IPS-20b (cell line): ENCODE measurements around the gene RAD9A.
A peak's percentile ranks its signal among the peaks of the same experiment; 100 is the strongest.

Experiments used
- H3K27ac ChIP-seq: one replicate; pipeline ENCODE4 v1.5.1; 2013; ENCODE audit warnings: low read length
- H3K27me3 ChIP-seq: 2 replicates; pipeline ENCODE4 v1.6.1; 2013; ENCODE audit warnings: mild to moderate bottlenecking, low read length, inconsistent platforms; ENCODE audit not compliant: insufficient read depth
- H3K36me3 ChIP-seq: 2 replicates; pipeline ENCODE4 v1.6.1; 2013; ENCODE audit warnings: low read depth, mild to moderate bottlenecking, inconsistent platforms, low read length, moderate library complexity; ENCODE audit not compliant: insufficient read depth
- H3K4me1 ChIP-seq: 2 replicates; pipeline ENCODE4 v1.6.1; 2013; ENCODE audit warnings: mild to moderate bottlenecking, control low read depth, inconsistent platforms, low read length, moderate library complexity; ENCODE audit not compliant: insufficient read depth
- H3K4me3 ChIP-seq: 2 replicates; pipeline ENCODE4 v1.5.1; 2013; ENCODE audit warnings: mild to moderate bottlenecking, low read length, inconsistent platforms
- H3K9ac ChIP-seq: 2 replicates; pipeline ENCODE4 v1.6.1; 2013; ENCODE audit warnings: low read depth, mild to moderate bottlenecking, inconsistent platforms, low read length, moderate library complexity
- H3K9me3 ChIP-seq: 2 replicates; pipeline ENCODE4 v1.6.1; 2013; ENCODE audit warnings: mild to moderate bottlenecking, low read depth, low read length, inconsistent platforms; ENCODE audit not compliant: insufficient read depth

The RAD9A gene

DNA sequence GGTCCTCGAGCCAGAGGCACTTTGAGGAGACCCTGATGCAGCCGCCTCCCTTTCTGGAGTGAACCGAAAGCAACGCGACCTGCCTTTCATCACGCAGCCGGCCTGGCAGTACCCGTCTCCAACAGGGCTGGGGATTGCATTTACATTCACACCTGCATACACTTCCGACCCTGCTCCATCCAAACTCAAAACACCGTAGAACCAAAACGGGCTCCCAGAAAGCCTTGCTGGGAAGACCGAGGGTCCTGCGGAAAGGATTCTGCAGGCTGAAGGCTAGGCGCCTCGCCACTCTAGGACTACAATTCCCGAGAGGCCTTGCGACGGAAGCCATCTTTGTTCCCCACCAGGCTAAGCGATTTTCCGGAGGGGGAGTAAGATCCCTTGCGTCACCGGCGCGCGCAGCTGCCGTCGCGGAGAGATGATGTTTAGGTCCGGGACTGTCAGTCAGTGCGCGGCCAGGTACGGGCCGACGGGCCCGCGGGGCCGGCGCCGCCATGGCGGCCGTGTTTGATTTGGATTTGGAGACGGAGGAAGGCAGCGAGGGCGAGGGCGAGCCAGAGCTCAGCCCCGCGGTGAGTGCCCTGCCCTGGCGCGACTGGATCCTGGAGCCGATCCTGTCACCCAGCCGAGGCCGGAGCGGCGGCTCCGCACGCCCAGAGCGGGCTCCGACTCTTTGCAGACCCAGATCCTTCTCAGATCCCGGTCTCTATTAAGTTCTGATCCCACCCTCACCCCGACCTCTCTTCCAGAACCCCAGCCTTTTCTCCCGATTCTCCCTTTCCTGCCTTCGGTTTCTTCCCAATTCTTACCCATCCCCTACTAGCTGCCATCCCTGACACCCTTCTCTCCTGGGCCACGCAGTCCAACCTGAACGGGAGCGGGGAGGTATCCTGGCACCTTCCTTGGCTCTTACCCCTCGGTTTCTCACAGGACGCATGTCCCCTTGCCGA is 36.5 kb downstream of the RAD9A start, which contains the start of gene RPS6KB2:
Gene RPS6KB2, plus strand, starts transcription at position 443 of the 950 bp plus-strand sequence. Its CDS starts 52 bp downstream, at position 495.
- peak within 1 kb of the TSS; percentile 91 for H3K9ac ChIP-seq
- H3K27ac ChIP-seq: peak within 1 kb of the TSS; percentile 45
- H3K9me3 ChIP-seq: no peaks in the 10 kb centered on the region
- peak within 1 kb of the TSS; percentile 89 for H3K4me3 ChIP-seq
- peaks cover 23% of the 10 kb centered on the region; the same call in 1 of the 2 replicates for H3K36me3 ChIP-seq
- H3K27me3 ChIP-seq: no peaks in the 10 kb centered on the region
- H3K4me1 ChIP-seq: no peaks in the 10 kb centered on the region; the same call in 1 of the 2 replicates

DNA sequence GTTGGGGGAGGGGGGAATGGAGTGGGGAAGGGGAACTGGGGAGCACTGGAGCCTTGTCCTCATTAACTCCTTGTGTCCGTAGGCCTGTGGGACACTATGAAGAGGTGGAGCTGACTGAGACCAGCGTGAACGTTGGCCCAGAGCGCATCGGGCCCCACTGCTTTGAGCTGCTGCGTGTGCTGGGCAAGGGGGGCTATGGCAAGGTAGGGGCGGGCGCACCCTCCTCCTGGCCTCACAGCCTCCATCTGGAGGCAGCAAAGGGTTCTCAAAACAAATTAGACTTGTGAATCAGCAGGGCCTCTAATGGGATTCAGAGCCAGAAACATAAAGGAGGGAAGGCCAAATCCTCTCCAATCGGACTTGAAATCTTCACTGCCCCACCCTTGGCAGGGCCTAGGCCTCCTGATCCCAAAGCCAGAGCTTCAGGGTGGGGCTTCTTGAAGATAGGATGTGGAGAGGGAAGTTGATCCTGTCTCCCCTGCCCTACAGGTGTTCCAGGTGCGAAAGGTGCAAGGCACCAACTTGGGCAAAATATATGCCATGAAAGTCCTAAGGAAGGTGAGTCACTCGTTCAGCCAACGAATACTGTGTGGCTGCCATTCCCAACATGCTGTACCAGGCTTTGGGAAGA is 37.4 kb downstream of the RAD9A start:
- no peaks in the 10 kb centered on the region; the same call in 1 of the 2 replicates for H3K4me1 ChIP-seq
- H3K27me3 ChIP-seq: no peaks in the 10 kb centered on the region
- peak overlapping the region; percentile 91; the same call in 1 of the 2 replicates for H3K9ac ChIP-seq
- no peak overlapping the region for H3K27ac ChIP-seq
- H3K9me3 ChIP-seq: no peaks in the 10 kb centered on the region
- peak overlapping the region; percentile 89 for H3K4me3 ChIP-seq
- peaks cover 31% of the 10 kb centered on the region; the same call in 1 of the 2 replicates for H3K36me3 ChIP-seq

DNA sequence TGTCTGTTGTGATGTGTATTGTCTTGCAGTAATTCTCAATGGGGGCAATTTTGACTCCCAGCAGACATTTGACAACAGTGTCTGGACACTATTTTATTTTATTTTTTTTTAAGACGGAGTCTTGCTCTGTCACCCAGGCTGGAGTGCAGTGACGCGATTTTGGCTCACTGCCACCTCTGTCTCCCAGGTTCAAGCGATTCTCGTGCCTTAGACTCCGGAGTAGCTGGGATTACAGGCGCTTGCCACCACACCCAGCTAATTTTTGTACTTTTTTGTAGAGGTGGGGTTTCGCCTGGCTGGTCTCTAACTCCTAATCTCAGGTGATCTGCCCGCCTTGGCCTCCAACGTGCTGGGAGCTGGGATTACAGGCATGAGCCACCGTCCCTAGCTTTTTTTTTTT is 37.9 kb downstream of the RAD9A start:
- Histone ChIP-seq H3K9ac (no peak overlapping the region), H3K9me3 (no peaks in the 10 kb centered on the region), H3K36me3 (peaks cover 37% of the 10 kb centered on the region; the same call in 1 of the 2 replicates), H3K27ac (no peak overlapping the region), H3K27me3 (no peaks in the 10 kb centered on the region), H3K4me3 (0 out of 2 replicates have a peak overlapping the region, but pooled peaks have one; percentile 89), H3K4me1 (no peaks in the 10 kb centered on the region; the same call in 1 of the 2 replicates)

DNA sequence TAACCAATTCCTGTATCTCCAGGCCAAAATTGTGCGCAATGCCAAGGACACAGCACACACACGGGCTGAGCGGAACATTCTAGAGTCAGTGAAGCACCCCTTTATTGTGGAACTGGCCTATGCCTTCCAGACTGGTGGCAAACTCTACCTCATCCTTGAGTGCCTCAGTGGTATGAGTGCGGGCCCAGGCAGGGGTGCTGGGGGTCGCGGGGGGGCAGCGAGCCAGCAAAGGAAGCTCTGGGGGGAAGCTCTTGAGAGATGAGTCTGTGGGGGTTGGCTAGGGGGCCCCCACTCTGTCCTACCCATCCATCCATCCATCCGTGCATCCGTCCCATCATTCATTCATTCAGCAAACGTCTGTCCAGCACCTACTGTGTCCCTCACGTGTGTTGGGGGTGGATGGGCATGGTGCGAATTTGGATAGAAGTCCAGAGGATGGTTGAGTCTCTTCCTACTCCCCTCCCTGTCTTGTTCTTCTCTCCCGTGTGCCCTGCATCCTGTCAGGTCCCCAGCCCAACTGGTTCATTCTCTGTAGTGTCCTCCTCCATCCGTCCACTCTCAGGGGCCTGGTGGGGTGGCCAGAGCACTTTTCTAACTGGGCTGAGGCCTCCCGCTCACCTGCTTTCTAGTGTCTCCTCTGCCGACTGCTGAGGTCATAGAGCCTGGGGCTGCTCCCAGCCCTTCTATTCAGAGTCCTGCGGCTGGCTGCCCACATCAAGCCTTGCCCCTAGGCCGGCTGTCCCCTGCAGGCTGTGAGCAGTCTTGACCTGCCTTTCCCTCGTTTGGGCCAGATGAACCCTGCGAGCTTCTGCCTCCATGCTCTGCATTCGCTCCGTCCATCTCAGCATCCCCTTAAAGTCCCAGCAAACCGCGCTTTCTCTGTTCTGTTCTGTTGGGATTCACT is 39.8 kb downstream of the RAD9A start:
- Histone ChIP-seq H3K4me3 (no peak overlapping the region), H3K27ac (no peak overlapping the region), H3K4me1 (peaks cover 2% of the 10 kb centered on the region), H3K27me3 (no peaks in the 10 kb centered on the region), H3K36me3 (peaks cover 37% of the 10 kb centered on the region; the same call in 1 of the 2 replicates), H3K9ac (no peak overlapping the region), H3K9me3 (no peaks in the 10 kb centered on the region)

DNA sequence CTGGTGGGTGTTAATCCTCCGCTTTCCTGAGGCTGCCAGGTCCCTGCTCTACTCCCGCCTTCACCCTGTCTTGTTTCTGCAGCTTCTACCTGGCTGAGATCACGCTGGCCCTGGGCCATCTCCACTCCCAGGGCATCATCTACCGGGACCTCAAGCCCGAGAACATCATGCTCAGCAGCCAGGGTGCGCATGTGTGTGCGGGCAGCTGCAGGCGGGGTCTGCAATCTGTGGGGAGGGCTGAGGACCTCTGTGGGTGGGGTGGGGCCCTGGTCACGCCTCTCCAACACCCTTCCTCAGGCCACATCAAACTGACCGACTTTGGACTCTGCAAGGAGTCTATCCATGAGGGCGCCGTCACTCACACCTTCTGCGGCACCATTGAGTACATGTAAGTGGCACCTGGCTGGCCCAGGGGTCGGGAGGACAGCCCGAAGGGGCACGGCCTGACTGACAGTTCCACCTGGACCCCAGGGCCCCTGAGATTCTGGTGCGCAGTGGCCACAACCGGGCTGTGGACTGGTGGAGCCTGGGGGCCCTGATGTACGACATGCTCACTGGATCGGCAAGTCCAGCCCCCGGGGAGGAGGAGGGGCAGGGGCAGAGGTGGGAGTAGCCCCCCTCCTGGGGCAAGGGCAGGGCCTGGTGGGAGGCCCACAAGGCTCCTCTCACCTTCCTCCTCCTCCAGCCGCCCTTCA is 41.0 kb downstream of the RAD9A start:
- Histone ChIP-seq H3K9me3 (no peaks in the 10 kb centered on the region), H3K27ac (no peak overlapping the region), H3K4me1 (peaks cover 4% of the 10 kb centered on the region), H3K27me3 (no peaks in the 10 kb centered on the region), H3K9ac (no peak overlapping the region), H3K36me3 (peaks cover 42% of the 10 kb centered on the region), H3K4me3 (no peak overlapping the region)

DNA sequence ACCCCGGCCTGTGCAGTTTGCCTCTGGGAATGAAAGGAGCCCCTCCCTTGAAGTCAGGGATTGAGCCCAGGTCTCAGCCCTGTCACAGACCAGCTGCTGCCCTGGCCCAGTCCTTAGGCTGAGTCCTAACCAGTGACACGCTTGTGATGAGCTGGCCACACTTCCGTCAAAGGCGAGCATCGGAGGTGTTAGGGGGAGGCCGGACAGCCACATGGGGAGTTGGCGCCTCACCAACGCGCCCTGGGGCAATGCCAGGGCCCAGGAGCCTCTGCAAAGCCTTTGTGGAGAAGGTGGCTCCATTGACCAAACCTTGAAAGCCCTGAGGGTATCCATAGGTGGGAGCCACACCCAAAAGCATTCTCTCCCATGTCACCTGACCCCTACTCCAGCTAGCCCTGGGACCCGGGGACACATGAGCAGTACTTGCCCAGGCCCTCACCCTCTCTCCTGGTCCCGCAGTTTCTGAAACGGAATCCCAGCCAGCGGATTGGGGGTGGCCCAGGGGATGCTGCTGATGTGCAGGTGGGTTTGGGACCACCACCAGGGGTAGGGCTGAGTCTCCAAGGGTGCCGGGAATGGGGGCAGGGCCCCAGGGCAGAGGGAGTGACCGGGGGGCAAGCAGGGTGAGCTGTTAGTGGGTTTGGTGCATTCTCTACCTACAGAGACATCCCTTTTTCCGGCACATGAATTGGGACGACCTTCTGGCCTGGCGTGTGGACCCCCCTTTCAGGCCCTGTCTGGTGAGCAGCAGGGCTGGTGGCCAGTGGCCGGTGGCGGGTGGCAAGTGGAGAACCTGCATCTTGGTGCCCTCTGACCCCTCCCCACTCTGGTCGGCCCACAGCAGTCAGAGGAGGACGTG is 42.0 kb downstream of the RAD9A start:
- Histone ChIP-seq H3K9ac (no peak overlapping the region), H3K27ac (no peak overlapping the region), H3K27me3 (no peaks in the 10 kb centered on the region), H3K4me3 (no peak overlapping the region), H3K36me3 (peaks cover 45% of the 10 kb centered on the region), H3K4me1 (peaks cover 4% of the 10 kb centered on the region), H3K9me3 (no peaks in the 10 kb centered on the region)

DNA sequence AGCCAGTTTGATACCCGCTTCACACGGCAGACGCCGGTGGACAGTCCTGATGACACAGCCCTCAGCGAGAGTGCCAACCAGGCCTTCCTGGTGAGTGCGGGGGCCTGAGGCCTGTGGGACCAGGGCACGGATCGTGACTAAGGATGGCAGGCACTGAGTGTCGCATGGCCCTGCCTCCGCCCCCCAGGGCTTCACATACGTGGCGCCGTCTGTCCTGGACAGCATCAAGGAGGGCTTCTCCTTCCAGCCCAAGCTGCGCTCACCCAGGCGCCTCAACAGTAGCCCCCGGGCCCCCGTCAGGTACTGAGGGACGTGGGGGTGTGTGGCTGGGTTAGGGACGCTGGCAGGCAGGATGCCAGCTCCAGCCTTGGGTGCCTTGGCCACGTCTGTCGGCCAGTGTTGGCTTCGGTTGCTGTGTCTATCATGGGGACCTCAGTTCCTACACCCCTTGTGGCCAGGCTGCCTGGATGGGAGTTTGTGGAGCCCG is 42.7 kb downstream of the RAD9A start:
- H3K4me1 ChIP-seq: peaks cover 4% of the 10 kb centered on the region
- peaks cover 47% of the 10 kb centered on the region for H3K36me3 ChIP-seq
- H3K27ac ChIP-seq: no peak overlapping the region
- H3K27me3 ChIP-seq: no peaks in the 10 kb centered on the region
- H3K9me3 ChIP-seq: no peaks in the 10 kb centered on the region
- H3K4me3 ChIP-seq: no peak overlapping the region
- no peak overlapping the region for H3K9ac ChIP-seq

DNA sequence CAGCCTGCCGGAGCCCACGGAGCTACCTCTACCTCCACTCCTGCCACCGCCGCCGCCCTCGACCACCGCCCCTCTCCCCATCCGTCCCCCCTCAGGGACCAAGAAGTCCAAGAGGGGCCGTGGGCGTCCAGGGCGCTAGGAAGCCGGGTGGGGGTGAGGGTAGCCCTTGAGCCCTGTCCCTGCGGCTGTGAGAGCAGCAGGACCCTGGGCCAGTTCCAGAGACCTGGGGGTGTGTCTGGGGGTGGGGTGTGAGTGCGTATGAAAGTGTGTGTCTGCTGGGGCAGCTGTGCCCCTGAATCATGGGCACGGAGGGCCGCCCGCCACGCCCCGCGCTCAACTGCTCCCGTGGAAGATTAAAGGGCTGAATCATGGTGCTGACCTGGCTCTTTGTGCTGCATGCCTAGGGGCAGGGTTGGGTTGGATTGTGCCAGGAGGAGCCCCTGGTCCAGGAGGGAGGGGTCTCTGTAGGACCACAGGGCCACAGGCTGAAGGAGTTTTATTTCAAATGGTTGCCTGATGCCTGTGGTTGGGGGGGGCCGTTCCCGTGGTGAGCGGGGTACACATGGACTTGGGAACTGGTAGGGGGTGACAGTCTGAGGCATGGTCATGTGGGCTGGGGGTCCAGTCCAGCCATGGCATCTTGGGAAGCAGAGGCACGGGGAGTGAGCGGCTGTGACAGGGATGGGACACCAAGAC is 43.4 kb downstream of the RAD9A start:
- Histone ChIP-seq H3K27me3 (no peaks in the 10 kb centered on the region), H3K9me3 (no peaks in the 10 kb centered on the region), H3K4me3 (no peak overlapping the region), H3K4me1 (peaks cover 4% of the 10 kb centered on the region), H3K36me3 (peaks cover 49% of the 10 kb centered on the region), H3K27ac (no peak overlapping the region), H3K9ac (peak overlapping the region; percentile 71; the same call in 1 of the 2 replicates)

DNA sequence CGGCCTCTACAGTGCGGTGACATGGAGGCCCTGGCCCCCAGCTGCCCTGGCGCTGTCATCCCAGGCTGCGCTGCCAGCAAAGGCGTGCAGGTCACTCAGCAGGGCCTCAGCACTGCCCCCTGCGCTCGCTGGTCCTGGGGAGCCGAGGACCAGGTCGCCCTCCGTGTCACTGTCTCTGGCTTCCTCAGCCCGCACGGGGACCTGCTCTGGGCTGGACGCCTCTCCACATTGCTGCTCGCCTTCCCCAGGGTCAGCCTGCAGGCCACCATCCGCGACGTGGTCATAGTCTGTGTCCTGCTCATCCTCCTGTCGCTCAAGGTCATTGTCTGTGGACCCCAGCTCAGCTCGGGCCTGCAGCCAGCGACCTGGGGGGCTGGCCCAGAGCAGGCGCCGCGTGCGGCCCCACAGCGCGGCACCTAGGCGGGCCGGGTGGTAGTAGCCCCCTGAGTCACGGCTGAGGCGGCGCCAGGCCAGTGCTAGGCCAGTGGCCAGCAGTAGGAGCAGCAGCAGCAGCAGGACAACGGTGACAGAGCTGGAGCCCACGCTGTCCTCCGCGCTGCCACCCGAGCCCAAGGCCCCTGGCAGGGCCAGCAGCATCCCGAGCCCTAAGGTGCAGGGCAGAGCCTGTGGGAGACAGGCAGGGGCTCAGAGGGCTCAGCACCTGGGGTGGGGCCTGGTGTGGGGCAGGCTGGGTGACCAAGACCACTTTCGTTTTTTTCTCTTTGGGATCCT is 44.1 kb downstream of the RAD9A start:
- H3K4me1 ChIP-seq: peaks cover 4% of the 10 kb centered on the region

More for the DNA sequence above, 44.1 kb downstream of the RAD9A start:
- Histone ChIP-seq H3K27me3 (no peaks in the 10 kb centered on the region), H3K9me3 (no peaks in the 10 kb centered on the region), H3K36me3 (peaks cover 45% of the 10 kb centered on the region), H3K4me3 (no peak overlapping the region), H3K9ac (peak overlapping the region; percentile 71; the same call in 1 of the 2 replicates), H3K27ac (peak overlapping the region; percentile 87)
